Astrocyte (in vitro differentiated cells and primary cell): ENCODE data around the gene HIF1AN.

Experiments
- CTCF ChIP-seq: IDR thresholded peaks from 2 replicates; pipeline ENCODE4 v1.5.1; 2011; ENCODE audit warnings: low read depth, mild to moderate bottlenecking, inconsistent platforms, low read length, moderate library complexity; ENCODE audit not compliant: insufficient read depth
- EZH2 ChIP-seq: IDR thresholded peaks from 2 replicates; pipeline ENCODE4 v1.6.1; 2012; ENCODE audit warnings: mild to moderate bottlenecking, low read length, inconsistent platforms; ENCODE audit not compliant: insufficient read depth

- TF ChIP-seq CTCF = no peak
- TF ChIP-seq EZH2 = no peak
These were observed 34.3 kb upstream of the HIF1AN start for GRCh38 chr10:100501423-100501822.
